Osteoblast (primary cell): Measurements from ENCODE around the gene LGALS1. TPM values are rescaled to one million over a fixed set of nuclear protein-coding genes. Genes with fewer than 3 reads are reported as not detected.

Source experiments
- DNase-seq: peaks from one replicate; pipeline ENCODE4 v3.0.0; 2011; ENCODE audit warnings: low spot score, mixed read lengths; ENCODE audit not compliant: insufficient read length; ENCODE audit errors: missing footprints
- H2AFZ ChIP-seq: 2 replicates; pipeline ENCODE4 v1.6.0; 2011; ENCODE audit warnings: mild to moderate bottlenecking, low read length
- H3K27ac ChIP-seq: 2 replicates; pipeline ENCODE4 v1.5.1; 2011; ENCODE audit warnings: mild to moderate bottlenecking, low read depth, low read length, moderate library complexity
- H3K27me3 ChIP-seq: 2 replicates; pipeline ENCODE4 v1.6.0; 2012; ENCODE audit warnings: mild to moderate bottlenecking, control low read depth, inconsistent platforms, low read length, moderate library complexity; ENCODE audit not compliant: insufficient read depth
- H3K36me3 ChIP-seq: 2 replicates; pipeline ENCODE4 v1.5.1; 2011; ENCODE audit warnings: mild to moderate bottlenecking, low read length, control low read depth, moderate library complexity; ENCODE audit not compliant: insufficient read depth
- H3K4me1 ChIP-seq: 2 replicates; pipeline ENCODE4 v1.5.1; 2011; ENCODE audit warnings: mild to moderate bottlenecking, low read length, control low read depth, moderate library complexity; ENCODE audit not compliant: insufficient read depth
- H3K4me2 ChIP-seq: 2 replicates; pipeline ENCODE4 v1.6.0; 2011; ENCODE audit warnings: mild to moderate bottlenecking, low read length; ENCODE audit not compliant: insufficient read depth
- H3K4me3 ChIP-seq: fragments of 200-600 bp; sonication (generic); 3 replicates; pipeline ENCODE4 v1.5.1; 2012; ENCODE audit warnings: mild to moderate bottlenecking, low read length, inconsistent platforms; ENCODE audit not compliant: insufficient read depth
- H3K79me2 ChIP-seq: 2 replicates; pipeline ENCODE4 v1.6.0; 2012; ENCODE audit warnings: mild to moderate bottlenecking, low read length, control low read depth, inconsistent platforms; ENCODE audit not compliant: insufficient read depth
- H3K9me3 ChIP-seq: 2 replicates; pipeline ENCODE4 v1.5.1; 2011; ENCODE audit warnings: low read depth, low read length, control low read depth
- H4K20me1 ChIP-seq: 2 replicates; pipeline ENCODE4 v1.6.0; 2012; ENCODE audit warnings: mild to moderate bottlenecking, low read length, control low read depth; ENCODE audit not compliant: insufficient read depth
- CTCF ChIP-seq: IDR thresholded peaks from 2 replicates; pipeline ENCODE4 v1.5.1; 2011; ENCODE audit warnings: mild to moderate bottlenecking, low read depth, low read length, moderate library complexity; ENCODE audit errors: extremely low read depth
- total RNA-seq: library from RNA; depleted of rRNA; stranded (reverse); fragments of >200 nt; gene quantifications from 2 replicates; pipeline ENCODE4 v1.2.3, GENCODE V29; 2012

The LGALS1 gene
- total RNA-seq, 1 donor, result 3,004 TPM

- no peaks in the 10 kb centered on the region for H3K9me3 ChIP-seq
- H3K4me3 ChIP-seq, result no peak overlapping the region
- no peak overlapping the region for H3K4me2 ChIP-seq
- no peaks in the 10 kb centered on the region for H4K20me1 ChIP-seq
- no peaks in the 10 kb centered on the region for H3K79me2 ChIP-seq
- H3K27me3 ChIP-seq, result no peaks in the 10 kb centered on the region
- no peak overlapping the region for H2AFZ ChIP-seq
- no peak for DNase-seq
- H3K4me1 ChIP-seq, result no peaks in the 10 kb centered on the region
- H3K27ac ChIP-seq, result no peak overlapping the region
- no peak for TF ChIP-seq CTCF
- H3K36me3 ChIP-seq, result no peaks in the 10 kb centered on the region
Measured at GRCh38 chr22:37711490-37711889, 36.1 kb downstream of the LGALS1 start.

- no peaks in the 10 kb centered on the region for H3K4me1 ChIP-seq
- no peaks in the 10 kb centered on the region for H4K20me1 ChIP-seq
- no peak for DNase-seq
- H3K27me3 ChIP-seq, result no peaks in the 10 kb centered on the region
- no peaks in the 10 kb centered on the region for H3K9me3 ChIP-seq
- H3K4me3 ChIP-seq, result no peak overlapping the region
- H3K36me3 ChIP-seq, result no peaks in the 10 kb centered on the region
- H2AFZ ChIP-seq, result no peak overlapping the region
- TF ChIP-seq CTCF, result no peak
- H3K79me2 ChIP-seq, result no peaks in the 10 kb centered on the region
- H3K4me2 ChIP-seq, result no peak overlapping the region
- no peak overlapping the region for H3K27ac ChIP-seq
Measured at GRCh38 chr22:37713761-37714160, 38.3 kb downstream of the LGALS1 start.

- Histone ChIP-seq H3K4me1 (no peaks in the 10 kb centered on the region), H3K27ac (no peak overlapping the region), H3K79me2 (no peaks in the 10 kb centered on the region), H3K36me3 (no peaks in the 10 kb centered on the region), H4K20me1 (no peaks in the 10 kb centered on the region), H3K27me3 (no peaks in the 10 kb centered on the region), H3K9me3 (no peaks in the 10 kb centered on the region), H3K4me3 (no peak overlapping the region), H3K4me2 (no peak overlapping the region), H2AFZ (no peak overlapping the region)
- no peak for TF ChIP-seq CTCF
- no peak for DNase-seq
Measured at GRCh38 chr22:37714634-37715033, 39.2 kb downstream of the LGALS1 start.

- Histone ChIP-seq H3K4me1 (no peaks in the 10 kb centered on the region), H3K27me3 (no peaks in the 10 kb centered on the region), H3K27ac (no peak overlapping the region), H3K9me3 (no peaks in the 10 kb centered on the region), H3K4me2 (no peak overlapping the region), H3K4me3 (no peak overlapping the region), H2AFZ (no peak overlapping the region), H3K79me2 (no peaks in the 10 kb centered on the region), H4K20me1 (no peaks in the 10 kb centered on the region), H3K36me3 (no peaks in the 10 kb centered on the region)
- TF ChIP-seq CTCF, result no peak
- DNase-seq, result no peak
Measured at GRCh38 chr22:37715760-37716159, 40.3 kb downstream of the LGALS1 start.
